ENCODE results near the gene INCA1. TPM values are rescaled to one million over a fixed set of nuclear protein-coding genes. Genes with fewer than 3 reads are reported as not detected.

INCA1 gene
- total RNA-seq, 2 experiments from 2014 or later: 0.21 to 0.54 TPM

DNA sequence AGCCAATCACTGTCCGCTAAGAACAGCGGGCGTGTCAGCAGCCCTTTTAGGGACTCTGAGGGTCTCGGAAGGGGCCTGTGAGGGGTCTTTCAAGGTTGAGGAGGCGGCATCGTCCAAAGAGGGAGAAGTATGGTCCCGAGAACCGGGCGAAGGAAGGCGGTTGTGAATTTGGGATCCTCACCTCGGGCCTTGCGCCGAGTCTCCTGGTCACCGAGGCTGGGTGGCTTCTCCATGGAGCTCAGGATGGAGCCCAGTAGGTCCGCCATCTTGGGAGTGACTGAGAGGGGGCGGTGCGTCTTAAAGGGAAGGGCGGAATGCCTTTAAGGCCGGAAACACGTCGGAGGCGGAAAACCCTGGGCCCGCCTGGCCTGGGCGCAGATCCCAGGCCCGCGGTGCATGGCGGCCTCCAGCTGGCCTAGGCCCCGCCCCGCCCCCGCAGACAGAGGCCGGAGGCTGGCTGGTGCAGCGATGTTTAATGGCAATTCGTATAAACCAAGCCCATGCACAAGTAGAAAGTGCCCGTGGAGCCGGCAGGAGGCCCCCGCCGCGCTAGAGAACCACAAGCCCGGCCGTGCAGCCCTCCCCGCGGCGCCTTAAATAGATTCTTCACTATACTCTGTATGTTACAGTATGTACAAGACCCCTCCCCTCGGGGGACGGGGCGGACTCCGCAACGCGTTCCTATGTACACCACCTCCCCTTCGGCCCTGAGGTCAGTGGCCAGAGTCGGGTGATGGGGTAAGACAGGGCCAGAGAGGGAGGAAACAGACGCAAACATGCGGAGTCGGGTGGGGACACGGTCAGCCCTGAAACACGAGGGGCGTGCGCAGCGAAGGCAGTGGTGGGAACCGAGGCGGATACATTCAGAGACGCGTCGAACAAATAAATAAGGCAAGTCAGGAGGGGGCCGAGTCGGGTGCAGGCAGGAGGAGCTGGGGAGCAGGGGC, 29.5 kb downstream of the INCA1 start, which contains the start of gene SPAG7:
Gene SPAG7, minus strand, starts transcription at position 279 of the 947 bp plus-strand sequence. Its CDS starts 13 bp downstream, at position 266.
- Mint-ChIP-seq H3K9me3 (no peaks in the 10 kb centered on the region), H3K4me3 (no peak within 1 kb of the TSS), H3K36me3 (ENCODE audit: low read depth) (peaks cover 25% of the 10 kb centered on the region), H3K27me3 (ENCODE audit: low read depth) (no peaks in the 10 kb centered on the region), H3K4me1 (ENCODE audit: low read depth) (peaks cover 39% of the 10 kb centered on the region), H3K27ac (no peak within 1 kb of the TSS)
- CTCF ChIA-PET: interaction anchor here (1.0 to 3.0 kb wide), 7 partner anchors 11 to 59 kb away, joined by 3 to 18 read pairs (median 4); partner anchors contain the start of genes CAMTA2, RNF167 and SLC25A11
- intact Hi-C loops (cut with micrococcal nuclease): loop anchor here (1.0 to 5.0 kb wide), 8 partner anchors 19 to 469 kb away; partner anchors contain the start of genes ARRB2, C1QBP, CAMTA2 and INCA1
- peak; percentile 95 for DNase-seq

DNA sequence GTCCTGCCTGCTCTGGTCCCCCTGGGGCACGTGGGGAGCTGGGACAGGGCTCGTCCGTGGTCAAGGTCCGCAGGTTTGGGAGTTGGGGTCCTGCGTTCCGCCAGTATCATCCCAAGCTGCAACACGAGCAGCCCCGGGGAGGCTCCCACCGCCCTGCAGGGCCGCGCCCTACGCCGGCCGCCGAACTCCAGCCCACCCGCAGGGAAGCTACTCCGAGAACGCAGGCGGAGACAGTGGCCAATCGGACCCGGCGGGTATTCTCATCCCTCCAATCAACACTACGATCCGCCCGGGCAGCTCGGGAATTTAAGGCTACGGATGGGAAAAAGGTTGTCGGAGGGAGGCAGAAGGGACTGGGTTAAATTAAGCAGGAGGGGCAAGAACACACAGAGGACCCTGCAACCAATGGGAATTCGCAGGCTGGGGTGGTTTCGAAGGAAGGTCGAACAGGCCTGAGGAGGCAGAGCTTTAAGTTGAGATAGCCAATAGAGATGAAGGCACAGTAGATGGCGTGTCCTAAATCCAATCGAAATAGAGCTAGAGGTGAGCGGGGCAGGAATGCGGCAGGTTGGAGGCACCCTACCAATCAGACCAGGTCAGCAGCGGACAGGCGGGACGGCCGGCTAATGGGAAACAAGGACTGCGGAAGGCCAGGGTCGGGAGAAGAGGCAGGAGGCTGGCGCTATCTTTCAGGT, 30.3 kb downstream of the INCA1 start:
- no peaks in the 10 kb centered on the region for H3K9me3 Mint-ChIP-seq
- intact Hi-C loops (cut with micrococcal nuclease): loop anchor here (1.0 to 5.0 kb wide), 8 partner anchors 19 to 470 kb away; partner anchors contain the start of genes ARRB2, C1QBP, CAMTA2 and INCA1
- peak; percentile 97 for DNase-seq
- peaks cover 25% of the 10 kb centered on the region for H3K36me3 Mint-ChIP-seq (ENCODE audit: low read depth)
- H3K27me3 Mint-ChIP-seq (ENCODE audit: low read depth): no peaks in the 10 kb centered on the region
- H3K27ac Mint-ChIP-seq: no peak overlapping the region
- H3K4me1 Mint-ChIP-seq (ENCODE audit: low read depth): peaks cover 39% of the 10 kb centered on the region
- CTCF ChIA-PET: interaction anchor here (1.0 to 3.0 kb wide), 7 partner anchors 10 to 58 kb away, joined by 3 to 18 read pairs (median 4); partner anchors contain the start of genes CAMTA2, RNF167 and SLC25A11
- H3K4me3 Mint-ChIP-seq: no peak overlapping the region

DNA sequence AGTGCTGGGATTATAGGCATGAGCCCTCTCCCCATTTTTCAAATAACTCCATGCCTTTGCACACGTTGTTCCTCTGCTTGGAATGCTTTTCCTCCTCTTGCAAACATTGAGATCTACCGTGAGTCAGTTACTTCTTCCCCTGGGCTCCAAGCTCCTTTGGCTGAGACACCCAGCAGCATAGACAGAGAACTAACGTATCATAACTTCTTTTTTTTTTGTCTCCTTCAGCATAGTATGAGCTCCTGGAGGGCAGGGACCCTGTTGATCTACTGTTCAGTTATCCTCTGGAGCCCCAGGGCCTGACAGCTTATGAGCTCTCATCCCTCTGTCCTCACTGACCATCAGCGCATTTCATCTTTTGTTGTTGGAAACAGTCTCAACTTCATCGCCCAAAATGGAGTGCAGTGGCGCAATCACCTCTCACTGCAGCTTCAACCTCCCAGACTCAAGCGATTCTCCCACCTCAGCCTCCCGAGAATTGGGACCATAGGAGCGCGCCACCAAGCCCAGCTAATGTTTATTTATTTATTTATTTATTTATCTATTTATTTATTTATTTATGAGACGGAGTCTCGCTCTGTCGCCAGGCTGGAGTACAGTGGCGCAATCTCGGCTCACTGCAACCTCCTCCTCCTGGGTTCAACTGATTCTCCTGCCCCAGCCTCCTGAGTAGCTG, 31.9 kb downstream of the INCA1 start:
- peaks cover 17% of the 10 kb centered on the region for H3K36me3 Mint-ChIP-seq (ENCODE audit: low read depth)
- H3K27me3 Mint-ChIP-seq (ENCODE audit: low read depth): no peaks in the 10 kb centered on the region
- intact Hi-C loops (cut with micrococcal nuclease): loop anchor here (5.0 kb wide), 1 partner anchor 472 kb away; the partner anchor contains the start of gene C1QBP
- CTCF ChIA-PET: interaction anchor here (0.8 to 3.0 kb wide), 3 partner anchors 8 to 12 kb away, joined by 3 to 18 read pairs (median 4); no protein-coding TSS in a partner anchor
- H3K4me3 Mint-ChIP-seq: peak overlapping the region; percentile 2
- no peak for DNase-seq
- H3K9me3 Mint-ChIP-seq: no peaks in the 10 kb centered on the region
- H3K4me1 Mint-ChIP-seq (ENCODE audit: low read depth): peaks cover 31% of the 10 kb centered on the region
- peak overlapping the region; percentile 40 for H3K27ac Mint-ChIP-seq

DNA sequence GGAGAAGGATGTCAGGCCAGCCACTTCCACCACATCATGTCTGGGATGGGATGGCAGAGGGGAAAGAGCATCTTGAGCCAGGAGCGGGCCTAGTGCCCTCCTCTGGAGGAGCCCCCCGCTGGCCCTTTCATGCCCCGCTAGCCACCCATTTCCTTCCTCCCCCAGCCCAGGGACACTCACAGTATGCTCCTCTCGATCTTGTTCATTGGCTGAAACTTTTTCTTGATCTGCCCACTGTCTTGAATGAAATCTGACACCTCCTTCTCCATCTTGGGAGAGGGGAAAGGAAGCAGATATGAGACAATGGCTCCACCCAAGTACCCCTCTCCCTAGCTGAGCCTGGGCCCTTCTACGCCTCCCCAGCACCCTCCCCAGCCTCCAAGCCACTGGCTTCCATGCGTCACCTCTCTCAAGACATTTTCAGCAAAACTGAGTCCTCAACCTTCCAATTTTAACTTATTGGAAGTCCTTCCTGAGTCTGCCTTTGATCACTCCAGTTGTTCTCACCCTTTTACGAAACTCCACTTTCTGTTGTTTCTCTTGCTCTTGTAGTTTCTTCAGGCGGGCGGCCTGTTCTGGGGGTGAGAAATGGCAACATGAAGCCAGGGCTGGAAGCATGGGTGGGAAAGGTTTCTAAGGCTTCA, 36.9 kb downstream of the INCA1 start:
- CTCF ChIA-PET: no interaction called here
- DNase-seq: no peak
- Mint-ChIP-seq H3K27me3 (ENCODE audit: low read depth) (no peaks in the 10 kb centered on the region), H3K4me3 (no peak overlapping the region), H3K36me3 (ENCODE audit: low read depth) (peaks cover 13% of the 10 kb centered on the region), H3K9me3 (no peaks in the 10 kb centered on the region), H3K27ac (no peak overlapping the region), H3K4me1 (ENCODE audit: low read depth) (peaks cover 10% of the 10 kb centered on the region)
- intact Hi-C loops (cut with micrococcal nuclease): no loop called here

DNA sequence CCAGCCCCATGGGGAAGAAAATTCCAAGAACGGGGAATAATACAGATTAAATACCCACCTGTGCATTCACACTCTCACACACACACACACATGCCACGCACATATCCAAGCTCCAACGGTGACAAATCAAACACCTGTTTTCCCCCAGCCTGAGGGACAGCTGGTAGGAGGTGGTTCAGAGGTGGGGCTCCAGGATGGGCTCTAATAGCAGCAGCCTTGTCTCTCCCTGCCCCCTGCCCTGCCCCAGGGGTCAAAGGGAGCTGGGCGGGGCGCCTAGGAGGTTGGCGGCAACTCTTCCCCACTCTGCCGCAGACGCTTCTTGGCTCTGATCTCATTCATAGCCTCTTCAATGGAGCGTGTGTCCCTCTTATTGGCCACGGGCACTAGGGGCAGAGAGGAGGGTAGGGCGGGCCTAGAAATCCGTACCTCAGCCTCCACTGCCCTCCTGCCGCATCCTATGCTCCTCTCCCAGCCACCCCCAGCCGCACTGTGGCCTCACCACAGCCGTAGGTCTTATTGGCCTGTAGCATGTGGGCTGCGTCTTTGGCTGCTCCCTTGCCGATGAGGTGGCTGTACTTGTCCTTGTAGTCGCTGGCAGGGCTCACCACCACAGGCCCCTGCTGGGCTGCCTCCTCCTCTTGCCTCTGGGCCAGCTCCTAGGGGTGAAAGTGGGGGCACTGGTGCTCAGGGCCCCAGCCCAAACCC, 37.9 kb downstream of the INCA1 start:
- CTCF ChIA-PET: interaction anchor here (1.5 kb wide), 1 partner anchor 50 kb away, joined by 3 read pairs; no protein-coding TSS in a partner anchor
- intact Hi-C loops (cut with micrococcal nuclease): no loop called here
- no peak overlapping the region for H3K4me3 Mint-ChIP-seq
- no peaks in the 10 kb centered on the region for H3K9me3 Mint-ChIP-seq
- no peak for DNase-seq
- H3K27ac Mint-ChIP-seq: no peak overlapping the region
- H3K4me1 Mint-ChIP-seq (ENCODE audit: low read depth): peaks cover 7% of the 10 kb centered on the region
- H3K36me3 Mint-ChIP-seq (ENCODE audit: low read depth): peaks cover 7% of the 10 kb centered on the region
- no peaks in the 10 kb centered on the region for H3K27me3 Mint-ChIP-seq (ENCODE audit: low read depth)

DNA sequence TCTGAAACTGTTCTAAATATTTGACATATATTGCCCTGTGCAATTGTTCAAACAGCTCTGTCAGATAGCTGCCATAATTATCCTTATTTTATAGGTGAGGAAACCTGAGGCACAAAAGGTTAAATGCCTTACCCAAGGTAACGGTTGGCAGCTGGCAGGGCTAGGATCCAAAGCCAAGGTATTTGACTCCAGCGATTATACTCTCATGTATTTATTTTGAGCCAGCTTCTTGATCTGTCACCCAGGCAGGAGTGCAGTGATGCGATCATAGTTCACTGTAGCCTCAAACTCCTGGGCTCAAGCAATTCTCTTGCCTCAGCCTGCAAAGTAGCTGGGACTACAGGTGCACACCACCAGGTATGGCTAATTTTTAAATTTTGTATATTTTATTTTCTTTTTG, 39.2 kb downstream of the INCA1 start:
- H3K9me3 Mint-ChIP-seq: no peaks in the 10 kb centered on the region
- H3K4me1 Mint-ChIP-seq (ENCODE audit: low read depth): peaks cover 7% of the 10 kb centered on the region
- H3K36me3 Mint-ChIP-seq (ENCODE audit: low read depth): peaks cover 5% of the 10 kb centered on the region
- H3K4me3 Mint-ChIP-seq: no peak overlapping the region
- intact Hi-C loops (cut with micrococcal nuclease): no loop called here
- H3K27me3 Mint-ChIP-seq (ENCODE audit: low read depth): no peaks in the 10 kb centered on the region
- no peak overlapping the region for H3K27ac Mint-ChIP-seq
- no peak for DNase-seq
- CTCF ChIA-PET: interaction anchor here (1.5 to 2.7 kb wide), 2 partner anchors 8 to 49 kb away, joined by 3 to 18 read pairs; partner anchors contain the start of gene SPAG7

DNA sequence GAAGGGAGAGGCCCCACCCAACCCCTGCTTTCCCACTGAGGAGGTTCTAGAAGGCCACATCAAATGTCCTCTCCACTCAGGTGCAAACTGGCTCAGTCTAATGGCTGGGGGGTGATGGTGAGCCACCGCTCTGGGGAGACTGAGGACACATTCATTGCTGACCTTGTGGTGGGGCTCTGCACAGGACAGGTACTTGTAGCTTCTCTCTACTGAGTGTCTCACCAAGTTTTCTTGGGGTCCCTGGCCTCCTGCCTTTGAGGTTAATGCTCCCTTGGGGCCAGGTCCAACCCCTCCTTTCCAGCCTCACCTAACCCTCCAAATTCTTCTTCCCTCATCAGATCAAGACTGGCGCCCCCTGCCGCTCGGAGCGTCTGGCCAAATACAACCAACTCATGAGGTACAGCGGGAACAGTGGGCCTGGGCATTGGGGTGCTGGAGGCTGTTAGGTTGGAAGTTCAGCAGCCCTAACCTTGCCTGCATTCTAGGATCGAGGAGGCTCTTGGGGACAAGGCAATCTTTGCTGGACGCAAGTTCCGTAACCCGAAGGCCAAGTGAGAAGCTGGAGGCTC, 40.7 kb downstream of the INCA1 start:
- Mint-ChIP-seq H3K4me1 (ENCODE audit: low read depth) (peaks cover 7% of the 10 kb centered on the region), H3K4me3 (no peak overlapping the region), H3K36me3 (ENCODE audit: low read depth) (peaks cover 5% of the 10 kb centered on the region), H3K27ac (no peak overlapping the region), H3K27me3 (ENCODE audit: low read depth) (no peaks in the 10 kb centered on the region), H3K9me3 (no peaks in the 10 kb centered on the region)
- intact Hi-C loops (cut with micrococcal nuclease): no loop called here
- peak; percentile 70 for DNase-seq
- CTCF ChIA-PET: interaction anchor here (0.7 to 2.7 kb wide), 4 partner anchors 10 to 14 kb away, joined by 3 to 18 read pairs (median 3); partner anchors contain the start of gene SPAG7

DNA sequence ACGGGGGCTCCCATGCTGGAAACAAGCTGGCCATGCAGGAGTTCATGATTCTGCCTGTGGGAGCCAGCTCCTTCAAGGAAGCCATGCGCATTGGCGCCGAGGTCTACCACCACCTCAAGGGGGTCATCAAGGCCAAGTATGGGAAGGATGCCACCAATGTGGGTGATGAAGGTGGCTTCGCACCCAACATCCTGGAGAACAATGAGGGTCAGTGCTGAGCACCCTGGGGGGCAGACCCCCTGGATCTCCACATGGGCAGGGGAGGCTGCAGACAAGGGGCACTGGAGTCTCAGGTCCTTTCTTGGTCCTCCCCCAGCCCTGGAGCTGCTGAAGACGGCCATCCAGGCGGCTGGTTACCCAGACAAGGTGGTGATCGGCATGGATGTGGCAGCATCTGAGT, 42.2 kb downstream of the INCA1 start:
- peaks cover 18% of the 10 kb centered on the region for H3K4me1 Mint-ChIP-seq (ENCODE audit: low read depth)
- DNase-seq: no peak
- no peak overlapping the region for H3K27ac Mint-ChIP-seq
- CTCF ChIA-PET: interaction anchor here (0.6 to 1.0 kb wide), 2 partner anchors 11 to 76 kb away, joined by 3 read pairs; no protein-coding TSS in a partner anchor
- no peaks in the 10 kb centered on the region for H3K9me3 Mint-ChIP-seq
- peaks cover 5% of the 10 kb centered on the region for H3K36me3 Mint-ChIP-seq (ENCODE audit: low read depth)
- intact Hi-C loops (cut with micrococcal nuclease): no loop called here
- no peak overlapping the region for H3K4me3 Mint-ChIP-seq
- H3K27me3 Mint-ChIP-seq (ENCODE audit: low read depth): no peaks in the 10 kb centered on the region

DNA sequence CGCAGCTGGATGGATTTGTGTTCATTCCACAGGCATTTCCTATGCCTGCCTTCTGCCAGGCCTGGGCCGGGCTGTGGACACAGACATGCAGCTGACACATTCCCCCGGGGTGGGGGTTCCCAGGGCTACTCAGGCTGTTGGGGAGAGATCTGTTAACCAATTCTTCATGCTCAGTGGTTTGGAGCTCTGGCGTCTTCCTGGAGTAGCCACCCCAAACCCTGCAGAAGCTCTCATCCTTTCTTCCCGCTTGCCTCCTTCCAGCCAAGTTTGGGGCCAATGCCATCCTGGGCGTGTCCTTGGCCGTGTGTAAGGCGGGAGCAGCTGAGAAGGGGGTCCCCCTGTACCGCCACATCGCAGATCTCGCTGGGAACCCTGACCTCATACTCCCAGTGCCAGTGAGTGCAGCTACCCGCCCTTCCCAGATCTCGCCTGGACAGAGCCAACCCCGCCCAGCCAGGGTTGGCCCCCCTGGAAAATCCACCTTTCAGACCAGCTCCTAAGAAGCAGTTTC, 43.8 kb downstream of the INCA1 start:
- H3K4me1 Mint-ChIP-seq (ENCODE audit: low read depth): peaks cover 20% of the 10 kb centered on the region
- H3K4me3 Mint-ChIP-seq: no peak overlapping the region
- H3K36me3 Mint-ChIP-seq (ENCODE audit: low read depth): peaks cover 7% of the 10 kb centered on the region
- no peaks in the 10 kb centered on the region for H3K27me3 Mint-ChIP-seq (ENCODE audit: low read depth)
- CTCF ChIA-PET: interaction anchor here (1.1 to 1.2 kb wide), 2 partner anchors 11 to 14 kb away, joined by 3 to 4 read pairs; partner anchors contain the start of gene SPAG7
- no peak for DNase-seq
- H3K9me3 Mint-ChIP-seq: no peaks in the 10 kb centered on the region
- H3K27ac Mint-ChIP-seq: no peak overlapping the region
- intact Hi-C loops (cut with micrococcal nuclease): no loop called here

DNA sequence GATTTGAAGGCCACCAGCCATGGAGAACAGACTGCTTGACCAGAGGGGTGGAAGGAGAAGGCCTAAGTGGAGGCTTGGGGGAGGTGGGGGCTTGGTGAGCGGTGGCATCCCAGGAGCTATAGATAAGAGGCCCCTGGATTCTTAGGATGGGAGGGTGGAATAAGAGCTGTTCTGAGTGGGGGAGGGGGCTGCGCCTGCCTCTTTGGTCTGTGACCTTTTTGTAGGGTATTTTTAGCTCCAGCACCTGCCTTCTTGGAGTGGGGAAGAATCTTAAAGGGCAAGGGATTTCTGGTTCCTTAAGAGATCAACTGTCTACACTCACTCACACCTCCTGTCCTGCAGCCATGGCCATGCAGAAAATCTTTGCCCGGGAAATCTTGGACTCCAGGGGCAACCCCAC, 45.8 kb downstream of the INCA1 start:
- DNase-seq: no peak
- intact Hi-C loops (cut with micrococcal nuclease): no loop called here
- H3K27ac Mint-ChIP-seq: no peak overlapping the region
- no peaks in the 10 kb centered on the region for H3K9me3 Mint-ChIP-seq
- peaks cover 17% of the 10 kb centered on the region for H3K4me1 Mint-ChIP-seq (ENCODE audit: low read depth)
- H3K4me3 Mint-ChIP-seq: peak overlapping the region; percentile 81
- H3K36me3 Mint-ChIP-seq (ENCODE audit: low read depth): peaks cover 16% of the 10 kb centered on the region
- CTCF ChIA-PET: interaction anchor here (1.1 to 1.4 kb wide), 4 partner anchors 11 to 46 kb away, joined by 3 to 4 read pairs (median 4); partner anchors contain the start of genes RNF167, SLC25A11 and SPAG7
- no peaks in the 10 kb centered on the region for H3K27me3 Mint-ChIP-seq (ENCODE audit: low read depth)
